GM13977 (cell line): ENCODE results near the gene MELTF.

Experiments used
- DNase-seq: peaks from one replicate; pipeline ENCODE4 v3.0.0; 2012; ENCODE audit warnings: low spot score
- in situ Hi-C: fragments of 300-500 bp; cut with MboI; formaldehyde crosslinking; loops from one replicate; pipeline ENCODE4 v1.12.0; 2022; ENCODE audit warnings: low sequenced_read_pairs, low pct_unique_long_range_greater_than_20kb, mixed read lengths, inconsistent platforms; ENCODE audit not compliant: unreplicated experiment
- TF ChIP-seq, protein P1 (sequence below): IDR thresholded peaks from 2 replicates; pipeline ENCODE4 v1.5.1; 2012; ENCODE audit warnings: mild to moderate bottlenecking, control low read depth; ENCODE audit not compliant: insufficient read depth; ENCODE audit errors: extremely low read depth, missing control alignments

MELTF gene

DNA sequence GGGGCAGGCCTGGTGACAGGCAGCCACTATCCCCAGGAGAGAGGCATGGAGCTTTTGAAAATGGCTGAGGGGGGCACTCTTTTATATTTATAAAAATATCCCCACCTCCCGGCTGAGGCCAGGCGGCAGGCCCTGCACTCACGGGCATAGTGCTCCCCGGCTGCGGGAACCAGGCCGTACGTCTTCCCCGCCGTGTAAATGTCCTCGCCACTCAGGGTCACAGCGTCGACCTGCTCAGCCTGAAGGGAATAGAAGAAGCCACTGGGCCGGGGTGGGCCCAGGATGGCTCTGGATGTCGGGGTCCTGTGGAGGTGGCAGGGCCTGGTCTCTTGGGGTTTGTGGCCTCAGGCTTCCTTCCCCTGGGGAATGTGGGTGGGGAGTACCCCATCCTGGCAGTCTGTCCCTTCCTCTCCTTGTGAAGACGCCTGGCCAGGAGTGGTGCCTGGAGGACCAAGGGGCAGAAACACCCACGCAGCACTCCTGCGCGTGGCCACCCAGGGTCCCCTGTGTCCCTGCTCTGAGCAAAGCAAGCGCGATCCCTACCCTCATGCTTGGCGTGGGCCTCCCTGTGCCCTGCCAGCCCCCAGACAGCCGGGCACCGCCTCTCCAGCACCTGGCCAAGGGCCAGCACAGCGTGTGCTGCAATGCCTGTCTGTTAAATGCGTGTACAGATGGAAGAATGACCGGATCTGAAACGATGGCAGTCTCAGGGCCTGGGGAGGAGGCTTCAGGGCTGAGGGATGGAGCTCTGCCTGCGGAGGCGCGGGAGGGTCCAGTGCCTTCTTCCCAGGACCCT is 18.9 kb downstream of the MELTF start:
- DNase-seq: no peak
- in situ Hi-C loops: loop anchor here (25.0 kb wide), 2 partner anchors 177 to 502 kb away; no protein-coding TSS in a partner anchor
- TF ChIP-seq, protein P1, sequence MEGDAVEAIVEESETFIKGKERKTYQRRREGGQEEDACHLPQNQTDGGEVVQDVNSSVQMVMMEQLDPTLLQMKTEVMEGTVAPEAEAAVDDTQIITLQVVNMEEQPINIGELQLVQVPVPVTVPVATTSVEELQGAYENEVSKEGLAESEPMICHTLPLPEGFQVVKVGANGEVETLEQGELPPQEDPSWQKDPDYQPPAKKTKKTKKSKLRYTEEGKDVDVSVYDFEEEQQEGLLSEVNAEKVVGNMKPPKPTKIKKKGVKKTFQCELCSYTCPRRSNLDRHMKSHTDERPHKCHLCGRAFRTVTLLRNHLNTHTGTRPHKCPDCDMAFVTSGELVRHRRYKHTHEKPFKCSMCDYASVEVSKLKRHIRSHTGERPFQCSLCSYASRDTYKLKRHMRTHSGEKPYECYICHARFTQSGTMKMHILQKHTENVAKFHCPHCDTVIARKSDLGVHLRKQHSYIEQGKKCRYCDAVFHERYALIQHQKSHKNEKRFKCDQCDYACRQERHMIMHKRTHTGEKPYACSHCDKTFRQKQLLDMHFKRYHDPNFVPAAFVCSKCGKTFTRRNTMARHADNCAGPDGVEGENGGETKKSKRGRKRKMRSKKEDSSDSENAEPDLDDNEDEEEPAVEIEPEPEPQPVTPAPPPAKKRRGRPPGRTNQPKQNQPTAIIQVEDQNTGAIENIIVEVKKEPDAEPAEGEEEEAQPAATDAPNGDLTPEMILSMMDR: no peak

DNA sequence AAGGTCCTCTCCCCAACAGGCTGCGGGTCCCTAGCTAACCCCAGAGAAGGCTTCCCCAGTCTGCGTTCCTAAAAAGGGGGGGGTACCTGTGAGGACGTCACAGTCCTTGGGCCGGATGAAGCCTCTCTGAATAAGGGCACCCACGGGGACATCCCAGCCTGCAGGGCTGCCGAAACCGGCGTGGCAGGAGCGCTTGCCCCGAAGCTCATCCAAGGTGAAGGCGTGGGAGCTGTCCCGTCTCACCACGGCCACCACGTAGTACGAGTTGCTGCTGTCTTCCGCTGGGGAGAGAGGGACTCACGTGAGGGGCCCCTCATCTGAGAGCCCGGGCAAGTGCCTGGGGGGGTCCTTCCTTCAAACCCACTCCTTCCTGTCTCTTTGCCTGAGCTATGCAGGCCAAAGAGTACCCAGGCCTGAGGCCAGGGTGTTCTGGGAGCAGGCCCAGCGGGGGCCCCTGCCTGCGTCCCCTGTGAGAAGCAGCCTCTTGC is 20.0 kb downstream of the MELTF start:
- in situ Hi-C loops: loop anchor here (25.0 kb wide), 2 partner anchors 178 to 503 kb away; no protein-coding TSS in a partner anchor
- DNase-seq: no peak
- TF ChIP-seq, protein P1: no peak

DNA sequence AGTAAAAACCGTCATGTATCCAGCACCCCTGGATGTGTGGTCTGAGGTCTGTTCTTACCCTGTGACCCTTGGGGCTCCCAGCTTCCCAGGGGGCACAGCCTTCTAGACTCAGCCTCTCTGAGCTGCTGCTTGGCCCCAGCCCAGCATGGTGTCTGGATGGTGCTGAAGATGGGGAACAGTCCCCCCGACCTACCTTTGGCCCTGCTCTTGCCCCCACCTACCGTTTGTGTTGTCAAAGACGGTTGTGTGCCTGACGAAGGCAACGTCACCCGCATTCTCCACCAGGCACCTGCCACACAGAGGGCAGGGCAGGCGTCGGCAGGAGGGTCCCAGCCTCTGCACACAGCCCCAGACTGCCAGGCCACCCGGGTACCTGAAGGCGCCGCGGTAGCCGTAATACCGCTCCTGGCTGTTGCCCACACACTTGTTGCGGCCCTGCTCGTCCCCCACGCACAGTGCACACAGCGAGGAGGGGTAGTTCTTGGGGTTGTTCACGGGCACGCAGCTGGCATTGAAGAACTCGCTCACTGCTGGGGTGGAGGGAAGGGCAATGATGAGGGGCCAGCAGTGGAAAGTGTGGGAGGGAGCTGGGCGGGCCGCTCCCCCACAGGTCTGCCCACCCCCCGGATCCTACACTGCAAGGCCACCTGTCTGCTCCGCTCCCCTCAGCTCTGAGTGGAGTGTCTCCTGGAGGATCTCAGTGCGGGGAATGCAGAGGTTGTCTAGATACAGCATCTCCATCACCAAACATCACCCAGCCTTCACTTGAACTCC is 21.0 kb downstream of the MELTF start:
- no peak for DNase-seq
- TF ChIP-seq, protein P1: no peak
- in situ Hi-C loops: loop anchor here (25.0 kb wide), 2 partner anchors 179 to 504 kb away; no protein-coding TSS in a partner anchor

DNA sequence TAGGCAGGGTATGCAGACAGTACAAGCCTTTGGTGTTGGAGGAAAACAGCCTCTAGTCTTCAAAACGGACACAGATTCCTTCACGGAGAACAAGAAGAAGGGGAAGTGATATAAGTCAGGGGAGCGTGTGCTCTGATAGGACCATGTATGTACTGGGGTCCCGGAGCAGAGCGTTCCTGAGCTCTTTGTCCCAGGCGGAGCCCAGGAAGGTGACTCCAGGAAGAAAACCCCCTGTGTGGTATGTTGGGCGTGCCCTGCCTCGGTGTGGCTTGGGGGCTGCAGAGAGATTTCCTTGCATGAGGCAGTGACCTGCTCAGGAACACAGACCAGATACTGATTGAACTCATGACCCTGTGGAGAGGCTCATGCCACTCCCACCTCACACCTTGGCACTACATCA is 21.7 kb downstream of the MELTF start:
- in situ Hi-C loops: loop anchor here (25.0 kb wide), 2 partner anchors 179 to 504 kb away; no protein-coding TSS in a partner anchor
- TF ChIP-seq, protein P1: no peak
- DNase-seq: no peak

DNA sequence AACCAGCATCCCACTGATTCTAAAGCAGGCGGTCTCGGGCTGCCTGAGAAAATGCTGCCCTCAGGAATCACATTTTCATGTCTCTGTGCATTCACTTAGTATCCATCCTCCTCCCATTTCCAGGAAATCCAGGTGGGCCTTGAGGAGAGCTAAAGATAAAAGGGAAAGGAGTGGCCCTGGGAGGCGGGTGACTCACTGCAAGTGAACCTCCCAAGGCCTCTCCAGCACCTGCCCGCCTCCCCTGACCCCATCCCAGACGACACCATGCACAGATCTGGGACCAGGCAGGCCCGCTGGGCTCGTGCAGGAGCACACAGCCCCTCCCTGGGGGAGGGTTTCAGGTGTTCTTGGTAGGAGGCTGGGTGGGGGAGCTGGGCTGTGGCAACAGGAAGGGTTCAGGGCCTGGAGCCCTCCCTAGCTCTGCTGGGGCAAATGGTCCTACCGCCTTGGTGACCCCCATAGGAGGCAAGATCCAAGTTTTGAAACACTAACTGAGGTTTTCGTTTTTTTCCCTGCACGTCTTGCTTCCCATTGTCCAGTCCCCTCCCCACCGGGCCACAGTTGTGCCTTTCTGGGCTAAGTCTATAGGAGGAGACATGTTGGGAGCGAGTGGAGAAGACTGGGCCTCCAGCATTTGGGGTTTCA is 22.2 kb downstream of the MELTF start:
- DNase-seq: no peak
- in situ Hi-C loops: loop anchor here (25.0 kb wide), 2 partner anchors 180 to 505 kb away; no protein-coding TSS in a partner anchor
- TF ChIP-seq, protein P1: no peak

DNA sequence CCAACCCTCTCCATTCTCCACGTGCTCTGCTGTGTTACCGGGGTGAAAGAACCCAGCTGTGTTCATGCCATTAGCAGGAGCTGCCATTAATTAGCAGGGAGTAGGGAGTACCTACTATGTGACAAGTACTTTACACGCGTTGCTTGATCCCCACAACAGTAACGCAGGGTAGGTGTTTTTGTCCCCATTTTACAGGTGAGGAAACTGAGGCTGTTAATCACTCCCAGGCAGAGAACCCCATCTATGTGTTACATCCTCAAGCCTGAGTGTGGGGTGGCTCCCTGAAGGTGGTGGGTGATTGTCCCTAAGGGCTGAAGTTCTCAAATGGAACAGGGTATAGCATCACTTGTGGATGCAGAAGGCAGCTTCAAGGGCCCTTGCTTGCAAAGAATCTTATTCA is 22.8 kb downstream of the MELTF start:
- in situ Hi-C loops: loop anchor here (25.0 kb wide), 2 partner anchors 180 to 505 kb away; no protein-coding TSS in a partner anchor
- no peak for DNase-seq
- TF ChIP-seq, protein P1: no peak
